H1 (cell line): Measurements from ENCODE around the gene PLAU. TPM values are rescaled to one million over a fixed set of nuclear protein-coding genes. Genes with fewer than 3 reads are reported as not detected.
A peak's percentile ranks its signal among the peaks of the same experiment; 100 is the strongest.

Experiments
- CTCF ChIA-PET: fragments of 300-600 bp; sonication (Branson Sonifier 250); formaldehyde crosslinking; loops from one replicate; lab custom pipeline; 2021; ENCODE audit not compliant: partially characterized antibody; lab: Charles Lee
- POLR2A ChIA-PET: fragments of 300-600 bp; sonication (Branson Sonifier 250); formaldehyde crosslinking; loops from one replicate; lab custom pipeline; 2021; ENCODE audit warnings: inconsistent platforms; ENCODE audit not compliant: partially characterized antibody; lab: Charles Lee
- DNase-seq, 2 experiments: peaks; one replicate each; pipeline versions ENCODE4 v3.0.0 to v3.0.0-alpha.2; 2010 to 2022; ENCODE audit warnings: low spot score in 2 of 2, low read depth in 1 of 2, mixed read lengths in 1 of 2
- FAIRE-seq: peaks from 2 replicates; lab custom pipeline; 2011; peaks lifted over from hg19 to GRCh38; lab: Jason Lieb, UNC
- H2AFZ ChIP-seq: 2 replicates; pipeline ENCODE4 v1.8.1; 2012; ENCODE audit warnings: low read length, inconsistent platforms
- H2AK5ac ChIP-seq: 2 replicates; pipeline ENCODE4 v1.6.1; 2013; ENCODE audit warnings: low read depth, low read length
- H2BK120ac ChIP-seq: replicated peaks from 2 replicates; pipeline ENCODE3; 2013; ENCODE audit warnings: low read depth, low read length, inconsistent platforms
- H2BK12ac ChIP-seq: 2 replicates; pipeline ENCODE4 v1.6.1; 2013; ENCODE audit warnings: low read depth, low read length
- H2BK15ac ChIP-seq: 2 replicates; pipeline ENCODE4 v1.6.1; 2013; ENCODE audit warnings: low read length
- H2BK20ac ChIP-seq: 2 replicates; pipeline ENCODE4 v1.6.1; 2013; ENCODE audit warnings: low read length
- H2BK5ac ChIP-seq: 2 replicates; pipeline ENCODE4 v1.6.1; 2013; ENCODE audit warnings: low read depth, low read length
- H3K14ac ChIP-seq: 2 replicates; pipeline ENCODE4 v1.6.1; 2013; ENCODE audit warnings: inconsistent platforms; ENCODE audit not compliant: insufficient read length
- H3K18ac ChIP-seq: 2 replicates; pipeline ENCODE4 v1.6.1; 2013; ENCODE audit warnings: low read length; ENCODE audit errors: extremely low read depth
- H3K23ac ChIP-seq: 2 replicates; pipeline ENCODE4 v1.6.1; 2013; ENCODE audit warnings: inconsistent platforms; ENCODE audit not compliant: insufficient read length
- H3K23me2 ChIP-seq: 2 replicates; pipeline ENCODE4 v1.6.1; 2013; ENCODE audit warnings: low read depth, low read length
- H3K27ac ChIP-seq: 2 replicates; pipeline ENCODE4 v1.6.1; 2011; ENCODE audit warnings: low read depth, low read length, inconsistent platforms
- H3K27me3 ChIP-seq, 4 experiments: replicated peaks in 1 of 4; 1 replicate in 1 of 4; 2 replicates in 3 of 4; pipeline versions ENCODE4 v1.6.1 to v1.8.1; 2011 to 2013; ENCODE audit warnings: low read length in 3 of 4, mild to moderate bottlenecking in 3 of 4, inconsistent platforms in 2 of 4, mixed read lengths in 2 of 4, moderate library complexity in 1 of 4; ENCODE audit not compliant: control insufficient read depth in 3 of 4, insufficient read depth in 3 of 4; ENCODE audit errors: extremely low read depth in 1 of 4
- H3K36me3 ChIP-seq, 4 experiments: 2 replicates each; pipeline versions ENCODE4 v1.6.1 to v1.8.1; 2011 to 2013; ENCODE audit warnings: mild to moderate bottlenecking in 4 of 4, low read length in 3 of 4, moderate library complexity in 2 of 4, control low read depth in 1 of 4, inconsistent platforms in 1 of 4; ENCODE audit not compliant: insufficient read depth in 4 of 4, control insufficient read depth in 2 of 4
- H3K4ac ChIP-seq: replicated peaks from 2 replicates; pipeline ENCODE3; 2013; ENCODE audit warnings: low read length, low read depth, mixed read lengths, inconsistent platforms; ENCODE audit not compliant: insufficient read length
- H3K4me1 ChIP-seq, 4 experiments: replicated peaks in 1 of 4; 1 replicate in 1 of 4; 2 replicates in 3 of 4; pipeline versions ENCODE4 v1.6.1 to v1.8.1; 2011 to 2013; ENCODE audit warnings: low read length in 3 of 4, inconsistent platforms in 2 of 4, mixed read lengths in 1 of 4; ENCODE audit not compliant: insufficient read depth in 4 of 4, control insufficient read depth in 3 of 4
- H3K4me2 ChIP-seq, 2 experiments: 2 replicates each; pipeline versions ENCODE4 v1.6.1 to v1.8.1; 2011 to 2013; ENCODE audit warnings: low read depth in 2 of 2, low read length in 2 of 2, control low read depth in 1 of 2, inconsistent platforms in 1 of 2, mild to moderate bottlenecking in 1 of 2; ENCODE audit not compliant: insufficient read depth in 1 of 2
- H3K4me3 ChIP-seq, 4 experiments: fragments of 200-600, 300-600 bp in 1 of 4; sonication (generic), shearing (Covaris generic), sonication (Bioruptor Twin) in 1 of 4; 2 replicates each; pipeline versions ENCODE4 v1.5.1 to v1.8.1; 2011 to 2016; ENCODE audit warnings: low read length in 4 of 4, low read depth in 3 of 4, control low read depth in 2 of 4, inconsistent platforms in 2 of 4, mild to moderate bottlenecking in 2 of 4, mixed read lengths in 1 of 4, moderate library complexity in 1 of 4; ENCODE audit not compliant: insufficient read depth in 2 of 4; ENCODE audit errors: extremely low read depth in 1 of 4
- H3K56ac ChIP-seq: replicated peaks from 2 replicates; pipeline ENCODE3; 2013; ENCODE audit warnings: low read depth, mild to moderate bottlenecking, mixed read lengths, low read length, inconsistent platforms; ENCODE audit not compliant: insufficient read length
- H3K79me1 ChIP-seq: 2 replicates; pipeline ENCODE4 v1.6.1; 2013; ENCODE audit warnings: low read depth, low read length, control low read depth
- H3K79me2 ChIP-seq, 2 experiments: 2 replicates each; pipeline versions ENCODE4 v1.6.1 to v1.8.1; 2012 to 2013; ENCODE audit warnings: low read length in 2 of 2, mild to moderate bottlenecking in 2 of 2, inconsistent platforms in 1 of 2; ENCODE audit not compliant: insufficient read depth in 2 of 2, control insufficient read depth in 1 of 2
- H3K9ac ChIP-seq, 4 experiments: replicated peaks in 1 of 4; 1 replicate in 1 of 4; 2 replicates in 3 of 4; pipeline versions ENCODE4 v1.6.1 to v1.8.1; 2011 to 2013; ENCODE audit warnings: low read depth in 3 of 4, low read length in 3 of 4, control low read depth in 2 of 4, mild to moderate bottlenecking in 2 of 4, moderate library complexity in 2 of 4, inconsistent platforms in 1 of 4; ENCODE audit errors: extremely low read depth in 1 of 4
- H3K9me3 ChIP-seq, 2 experiments: 2 replicates each; pipeline versions ENCODE4 v1.6.1 to v1.8.1; 2012 to 2013; ENCODE audit warnings: mild to moderate bottlenecking in 2 of 2, moderate library complexity in 2 of 2, control low read depth in 1 of 2, inconsistent platforms in 1 of 2, low read depth in 1 of 2, low read length in 1 of 2, mixed read lengths in 1 of 2; ENCODE audit not compliant: insufficient read depth in 2 of 2
- H4K20me1 ChIP-seq, 2 experiments: replicated peaks in 1 of 2; 2 replicates each; pipeline versions ENCODE3 to v1.8.1; 2011 to 2013; ENCODE audit warnings: inconsistent platforms in 2 of 2, low read length in 2 of 2, mild to moderate bottlenecking in 1 of 2; ENCODE audit not compliant: insufficient read depth in 2 of 2, control insufficient read depth in 1 of 2
- H4K5ac ChIP-seq: 2 replicates; pipeline ENCODE4 v1.6.1; 2013; ENCODE audit warnings: low read length, low read depth, mixed read lengths, inconsistent platforms; ENCODE audit not compliant: insufficient read length
- H4K8ac ChIP-seq: 2 replicates; pipeline ENCODE4 v1.8.0; 2013; ENCODE audit warnings: mild to moderate bottlenecking, moderate library complexity, low read length, inconsistent platforms; ENCODE audit not compliant: insufficient read depth; ENCODE audit errors: extremely low read depth
- H4K91ac ChIP-seq: replicated peaks from 2 replicates; pipeline ENCODE3; 2013; ENCODE audit warnings: low read length, mixed read lengths, inconsistent platforms; ENCODE audit not compliant: insufficient read length
- BCL11A ChIP-seq, 2 experiments: IDR thresholded peaks; one replicate each; pipeline ENCODE4 v1.6.1; 2011; ENCODE audit warnings: low read depth in 2 of 2, low read length in 2 of 2, mild to moderate bottlenecking in 2 of 2
- CBX8 ChIP-seq: fragments of 300-800, 300-1000 bp; sonication (generic); IDR thresholded peaks from 2 replicates; pipeline ENCODE4 v1.7.1; 2016; ENCODE audit warnings: low read depth, low read length, borderline replicate concordance
- GABPA ChIP-seq: IDR thresholded peaks from 2 replicates; pipeline ENCODE4 v1.6.1; 2011; ENCODE audit warnings: mild to moderate bottlenecking, low read length, moderate library complexity, borderline replicate concordance; ENCODE audit not compliant: insufficient read depth
- HDAC6 ChIP-seq: IDR thresholded peaks from one replicate; pipeline ENCODE4 v1.7.1; 2012; ENCODE audit warnings: low read depth, mild to moderate bottlenecking, inconsistent platforms, low read length, moderate library complexity
- TBP ChIP-seq: IDR thresholded peaks from 2 replicates; pipeline ENCODE4 v1.6.1; 2011; ENCODE audit warnings: low read depth, low read length, improper control_type of control experiment
- WGBS, 2 experiments: shearing (Covaris generic) in 1 of 2; methylation state at CpG; one replicate each; pipeline versions ENCODE4 v1.1.6 to v1.1.7; 2013 to 2015; ENCODE audit warnings: low lambda C conversion rate in 2 of 2, mixed read lengths in 2 of 2, inconsistent platforms in 1 of 2, low coverage in 1 of 2, missing lambda C conversion rate in 1 of 2; ENCODE audit not compliant: insufficient replicate concordance in 2 of 2, insufficient coverage in 1 of 2, insufficient read length in 1 of 2; ENCODE audit errors: extremely low coverage in 1 of 2, missing lambda C conversion rate in 1 of 2; 5-methylcytosine and 5-hydroxymethylcytosine counted together
- polyA plus RNA-seq, 7 experiments: library from polyadenylated mRNA; depleted of rRNA in 3 of 7; stranded (reverse) in 5 of 7; unstranded in 2 of 7; fragments of >200 nt in 5 of 7; fragments of 200-250 nt in 2 of 7; gene quantifications; 1 replicate in 5 of 7; 2 replicates in 1 of 7; 4 replicates in 1 of 7; pipeline versions ENCODE4 v1.2.1 to v1.2.3, GENCODE V29; 2011 to 2013; ENCODE audit warnings: missing spikeins in 2 of 7, mixed read lengths in 2 of 7
- total RNA-seq: library from RNA; stranded (reverse); fragmentation: NEBNext Ultra II Directional; extraction: Animal tissue kit (Norgen Biotek cat#: 25700); gene quantifications from 2 replicates; pipeline ENCODE4 v1.2.1, GENCODE V29; 2021

Gene PLAU
- total and polyA plus RNA-seq, 2 of the 8 experiments (the other 6 are each of a cell fraction or from before 2014, with no cell fraction given): 16.2 to 26.1 TPM

GRCh38 chr10:73914036-73914435 is 3.1 kb downstream of the PLAU start:
- H3K4me2 ChIP-seq: peak overlapping the region in 1 of 2 experiments; percentile 44; a peak in 2 of 4 replicates
- no peak for TF ChIP-seq CBX8
- no peak for TF ChIP-seq HDAC6
- TF ChIP-seq BCL11A (IDR thresholded peaks at IDR 0.05; ENCODE audit: low read depth in 2 of 2, low read length in 2 of 2): no peak
- no peak for TF ChIP-seq TBP
- TF ChIP-seq GABPA: no peak

More at GRCh38 chr10:73914036-73914435, 3.1 kb downstream of the PLAU start:
- H3K9me3 ChIP-seq: no peaks in the 10 kb centered on the region
- H2AFZ ChIP-seq: no peak overlapping the region
- no peak for FAIRE-seq
- H2BK20ac ChIP-seq: peak overlapping the region; percentile 24
- H2BK120ac ChIP-seq: peak overlapping the region; percentile 69
- H2BK15ac ChIP-seq: no peak overlapping the region
- H3K27me3 ChIP-seq: peaks cover 3 to 19% (median 12%) of the 10 kb centered on the region in 4 experiments; a peak in 6 of 7 replicates
- DNase-seq: no peak
- WGBS, 2 experiments: 77% methylated on average over 10 of the region's 10 CpGs; no CpG with 5 or more reads in 1 of the 2 experiments
- ChIA-PET CTCF (interaction anchor here (0.9 to 4.5 kb wide), 7 partner anchors 17 to 167 kb away, joined by 3 to 32 read pairs (median 3); no protein-coding TSS in a partner anchor), POLR2A (interaction anchor here (0.7 to 1.6 kb wide), 10 partner anchors 10 to 85 kb away, joined by 3 to 7 read pairs (median 4); no protein-coding TSS in a partner anchor)
- no peaks in the 10 kb centered on the region for H3K79me2 ChIP-seq
- H4K20me1 ChIP-seq: no peaks in the 10 kb centered on the region
- H3K79me1 ChIP-seq: no peaks in the 10 kb centered on the region
- no peak overlapping the region for H3K56ac ChIP-seq
- H4K91ac ChIP-seq: peak overlapping the region; percentile 77
- H3K27ac ChIP-seq: 0 out of 2 replicates have a peak overlapping the region, but pooled peaks have one; percentile 38
- peaks cover 12% of the 10 kb centered on the region; the same call in 1 of the 2 replicates for H3K23me2 ChIP-seq
- H3K18ac ChIP-seq: peak overlapping the region; percentile 55; the same call in 1 of the 2 replicates
- H3K36me3 ChIP-seq: no peaks in the 10 kb centered on the region
- H2AK5ac ChIP-seq: peak overlapping the region; percentile 18; the same call in 1 of the 2 replicates
- no peak overlapping the region for H3K14ac ChIP-seq
- H3K4ac ChIP-seq: peak overlapping the region; percentile 81
- no peak overlapping the region for H4K5ac ChIP-seq
- H2BK12ac ChIP-seq: peak overlapping the region; percentile 53; the same call in 1 of the 2 replicates
- no peak overlapping the region for H3K9ac ChIP-seq
- no peak overlapping the region for H4K8ac ChIP-seq
- peaks cover 3 to 26% (median 20%) of the 10 kb centered on the region in 4 experiments for H3K4me1 ChIP-seq
- H3K4me3 ChIP-seq: no peak overlapping the region
- peak overlapping the region; percentile 63; the same call in 1 of the 2 replicates for H2BK5ac ChIP-seq
- no peak overlapping the region for H3K23ac ChIP-seq
